Muscle of leg (tissue), 16 donors: ENCODE data around the gene OR10A6. TPM values are rescaled to one million over a fixed set of nuclear protein-coding genes. Genes with fewer than 3 reads are reported as not detected.

Source experiments
- DNase-seq: peaks from one replicate; pipeline ENCODE4 v3.0.0; 2013
- H3K27ac ChIP-seq: one replicate; pipeline ENCODE4 v1.5.1; 2013; ENCODE audit warnings: mild to moderate bottlenecking, low read length, control low read depth
- H3K27me3 ChIP-seq: one replicate; pipeline ENCODE4 v1.6.1; 2013; ENCODE audit warnings: low read length; ENCODE audit not compliant: control insufficient read depth, insufficient read depth
- H3K36me3 ChIP-seq: one replicate; pipeline ENCODE4 v1.6.1; 2013; ENCODE audit warnings: low read length; ENCODE audit not compliant: control insufficient read depth, insufficient read depth
- H3K4me1 ChIP-seq: one replicate; pipeline ENCODE4 v1.6.1; 2013; ENCODE audit warnings: low read length; ENCODE audit not compliant: control insufficient read depth, insufficient read depth
- H3K4me3 ChIP-seq: one replicate; pipeline ENCODE4 v1.5.1; 2013; ENCODE audit warnings: low read length, control low read depth
- H3K9me3 ChIP-seq: replicated peaks from 2 replicates; pipeline ENCODE4 v1.6.1; 2013; ENCODE audit warnings: low read depth, low read length; ENCODE audit not compliant: control insufficient read depth
- WGBS: methylation state at CpG from one replicate; pipeline ENCODE4 v1.1.5; 2013; ENCODE audit warnings: missing lambda C conversion rate; ENCODE audit not compliant: insufficient coverage; 5-methylcytosine and 5-hydroxymethylcytosine counted together
- long read RNA-seq, 11 donors: transcript quantifications; one replicate each; lab custom pipeline, GENCODE V29; 2026
- polyA plus RNA-seq, 8 donors: library from polyadenylated mRNA; unstranded; fragments of 120-200 nt; gene quantifications; one replicate each; pipeline versions ENCODE4 v1.2.1 to v1.2.3, GENCODE V29; 2013; ENCODE audit warnings: inconsistent platforms in 1 of 8, low replicate concordance in 1 of 8; ENCODE audit not compliant: insufficient read length in 8 of 8, insufficient read depth in 1 of 8
- total RNA-seq: library from RNA; stranded (reverse); fragments of 120-200 nt; gene quantifications from one replicate; pipeline ENCODE4 v1.2.4, GENCODE V29; 2013

OR10A6 gene, protein sequence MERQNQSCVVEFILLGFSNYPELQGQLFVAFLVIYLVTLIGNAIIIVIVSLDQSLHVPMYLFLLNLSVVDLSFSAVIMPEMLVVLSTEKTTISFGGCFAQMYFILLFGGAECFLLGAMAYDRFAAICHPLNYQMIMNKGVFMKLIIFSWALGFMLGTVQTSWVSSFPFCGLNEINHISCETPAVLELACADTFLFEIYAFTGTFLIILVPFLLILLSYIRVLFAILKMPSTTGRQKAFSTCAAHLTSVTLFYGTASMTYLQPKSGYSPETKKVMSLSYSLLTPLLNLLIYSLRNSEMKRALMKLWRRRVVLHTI
- total RNA-seq (not detected), polyA plus RNA-seq (not detected)
- long read RNA-seq, donor 1: 0 reads
- long read RNA-seq, donor 2: 0 reads
- long read RNA-seq, donor 3: 0 reads
- long read RNA-seq, donor 4: 0 reads
- long read RNA-seq, donor 5: 0 reads
- long read RNA-seq, donor 6: 0 reads
- long read RNA-seq, donor 7: 0 reads
- long read RNA-seq, donor 8: 0 reads
- long read RNA-seq, donor 9: 0 reads
- long read RNA-seq, donor 10: 0 reads
- long read RNA-seq, donor 11: 0 reads

DNA sequence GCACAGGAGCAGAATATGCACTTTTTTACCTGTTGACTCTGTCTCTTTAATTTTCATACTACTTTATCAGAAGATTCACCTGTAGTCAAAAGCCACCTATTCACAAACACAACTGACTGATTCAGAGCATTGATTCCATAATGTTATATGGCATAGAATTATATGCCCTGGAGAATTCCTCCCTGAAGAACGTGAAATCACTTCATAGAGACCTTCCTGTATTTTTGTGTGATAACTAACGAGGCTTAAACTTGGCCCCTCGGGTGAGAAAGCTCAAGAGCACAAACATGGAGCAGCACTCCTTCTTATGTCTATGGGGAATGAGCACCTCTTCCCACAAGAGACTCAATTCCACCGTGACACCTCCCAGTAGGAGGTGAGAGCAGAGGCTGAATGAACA lies at the start of gene OR10A6:
TSS of gene OR10A6 (minus strand) at position 101 of the 400 bp plus-strand sequence. CDS start 2,606 bp downstream, outside the sequence.
- no peaks in the 10 kb centered on the region for H3K27me3 ChIP-seq
- H3K4me3 ChIP-seq: no peak within 1 kb of the TSS
- no peaks in the 10 kb centered on the region for H3K36me3 ChIP-seq
- DNase-seq: no peak
- WGBS: 70% methylated on average over 2 of the region's 4 CpGs
- no peak within 1 kb of the TSS for H3K27ac ChIP-seq
- no peaks in the 10 kb centered on the region for H3K9me3 ChIP-seq
- H3K4me1 ChIP-seq: no peaks in the 10 kb centered on the region

DNA sequence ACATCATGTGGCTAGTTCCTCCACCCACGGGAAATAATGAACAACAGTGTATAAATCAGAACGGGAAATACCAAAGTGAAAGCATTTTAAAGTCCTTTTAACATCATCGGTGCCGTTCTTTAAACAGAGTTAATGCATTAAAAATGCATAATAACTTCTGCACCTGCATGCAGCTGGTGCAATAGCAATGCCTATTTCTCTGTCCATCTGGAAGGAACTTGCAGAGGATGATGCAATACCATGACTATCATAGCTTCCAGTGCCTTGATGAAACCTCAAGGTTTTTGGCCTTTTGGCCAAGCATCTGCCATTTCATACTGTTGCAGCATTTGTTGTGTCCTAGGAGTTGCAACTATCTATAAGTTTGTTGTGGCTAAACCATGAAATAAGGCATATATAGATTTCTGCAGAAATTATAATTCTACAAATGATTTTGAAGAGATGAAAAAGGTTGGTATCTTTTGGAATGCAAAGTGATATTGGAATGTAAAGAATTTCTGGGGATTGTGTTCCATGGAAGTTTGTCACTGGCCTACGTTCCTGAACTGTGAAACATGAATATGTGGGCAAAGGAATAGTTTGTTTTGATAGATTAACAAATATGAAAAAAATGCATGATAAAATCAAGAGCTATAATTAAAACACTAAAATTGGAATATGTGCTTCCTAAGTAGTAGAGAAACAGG lies 46.3 kb upstream of the OR10A6 start:
- Histone ChIP-seq H3K9me3 (no peaks in the 10 kb centered on the region), H3K4me1 (no peaks in the 10 kb centered on the region), H3K36me3 (no peaks in the 10 kb centered on the region), H3K27me3 (no peaks in the 10 kb centered on the region), H3K27ac (no peak overlapping the region), H3K4me3 (no peak overlapping the region)
- no peak for DNase-seq
- WGBS: 80% methylated on average over 2 of the region's 5 CpGs

DNA sequence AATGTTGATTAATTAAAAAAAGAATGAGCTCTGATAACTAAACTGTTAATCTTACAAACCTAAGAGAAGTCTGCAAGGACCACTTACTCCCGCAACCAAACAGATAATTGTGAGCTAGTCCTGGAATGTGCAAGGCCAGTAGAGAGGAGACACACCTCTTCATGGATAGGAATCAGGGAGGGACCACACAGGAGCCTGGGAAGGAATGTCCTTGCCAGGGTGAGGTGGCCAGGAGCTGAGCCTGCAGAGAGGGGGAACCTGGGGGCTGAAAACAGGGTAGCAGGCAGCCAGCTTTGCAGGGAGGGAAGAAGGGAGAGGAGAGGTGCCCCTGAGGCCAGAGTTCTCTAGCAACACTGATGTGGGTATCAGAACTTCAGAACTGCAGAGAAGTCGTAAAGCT lies 43.6 kb upstream of the OR10A6 start:
- Histone ChIP-seq H3K9me3 (no peaks in the 10 kb centered on the region), H3K36me3 (no peaks in the 10 kb centered on the region), H3K27ac (no peak overlapping the region), H3K4me3 (no peak overlapping the region), H3K27me3 (no peaks in the 10 kb centered on the region), H3K4me1 (no peaks in the 10 kb centered on the region)
- WGBS: no CpG with 5 or more reads among the region's 2 CpGs
- no peak for DNase-seq

DNA sequence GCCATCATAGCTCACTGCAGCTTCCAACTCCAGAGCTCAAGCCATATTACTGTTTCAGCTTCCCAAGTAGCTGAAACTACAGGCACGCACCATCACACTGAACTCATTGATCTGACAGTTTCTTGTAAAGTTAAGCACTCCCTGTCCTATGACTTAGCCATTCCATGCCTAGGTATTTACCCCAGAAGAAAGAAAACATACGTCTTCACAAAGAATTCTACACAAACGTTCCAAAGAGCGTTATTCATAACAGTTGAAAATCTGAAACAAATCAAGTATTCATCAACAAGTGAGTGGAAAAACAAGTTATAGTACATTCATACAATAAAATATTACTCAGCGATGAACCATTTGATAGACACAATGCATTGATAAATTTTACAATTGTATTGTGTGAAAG lies 41.9 kb upstream of the OR10A6 start:
- H3K4me1 ChIP-seq: no peaks in the 10 kb centered on the region
- 71% methylated on average over 1 of the region's 5 CpGs for WGBS
- DNase-seq: no peak
- no peak overlapping the region for H3K4me3 ChIP-seq
- H3K27ac ChIP-seq: no peak overlapping the region
- no peaks in the 10 kb centered on the region for H3K36me3 ChIP-seq
- no peaks in the 10 kb centered on the region for H3K27me3 ChIP-seq
- H3K9me3 ChIP-seq: no peaks in the 10 kb centered on the region

DNA sequence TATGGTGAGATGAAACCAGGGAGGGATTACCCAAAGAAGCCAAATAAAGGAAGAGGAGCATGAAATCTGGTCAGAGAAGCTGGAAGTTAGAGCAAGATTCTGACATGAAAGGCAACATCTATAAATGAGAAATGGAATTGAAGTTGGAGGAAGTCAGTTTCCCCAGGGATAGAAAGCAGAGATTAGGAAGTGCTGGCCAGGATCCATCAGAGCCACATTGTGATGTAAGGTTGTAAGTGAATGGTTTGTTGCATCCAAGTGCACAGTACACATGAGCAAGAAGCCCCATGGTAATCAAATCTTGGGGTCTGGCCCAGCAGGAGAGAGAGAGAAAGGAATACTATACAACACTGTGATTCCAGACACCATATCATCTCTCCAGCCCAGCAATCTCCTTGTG lies 40.8 kb upstream of the OR10A6 start:
- Histone ChIP-seq H3K4me3 (no peak overlapping the region), H3K27me3 (no peaks in the 10 kb centered on the region), H3K36me3 (no peaks in the 10 kb centered on the region), H3K9me3 (no peaks in the 10 kb centered on the region), H3K27ac (no peak overlapping the region), H3K4me1 (no peaks in the 10 kb centered on the region)
- DNase-seq: no peak

DNA sequence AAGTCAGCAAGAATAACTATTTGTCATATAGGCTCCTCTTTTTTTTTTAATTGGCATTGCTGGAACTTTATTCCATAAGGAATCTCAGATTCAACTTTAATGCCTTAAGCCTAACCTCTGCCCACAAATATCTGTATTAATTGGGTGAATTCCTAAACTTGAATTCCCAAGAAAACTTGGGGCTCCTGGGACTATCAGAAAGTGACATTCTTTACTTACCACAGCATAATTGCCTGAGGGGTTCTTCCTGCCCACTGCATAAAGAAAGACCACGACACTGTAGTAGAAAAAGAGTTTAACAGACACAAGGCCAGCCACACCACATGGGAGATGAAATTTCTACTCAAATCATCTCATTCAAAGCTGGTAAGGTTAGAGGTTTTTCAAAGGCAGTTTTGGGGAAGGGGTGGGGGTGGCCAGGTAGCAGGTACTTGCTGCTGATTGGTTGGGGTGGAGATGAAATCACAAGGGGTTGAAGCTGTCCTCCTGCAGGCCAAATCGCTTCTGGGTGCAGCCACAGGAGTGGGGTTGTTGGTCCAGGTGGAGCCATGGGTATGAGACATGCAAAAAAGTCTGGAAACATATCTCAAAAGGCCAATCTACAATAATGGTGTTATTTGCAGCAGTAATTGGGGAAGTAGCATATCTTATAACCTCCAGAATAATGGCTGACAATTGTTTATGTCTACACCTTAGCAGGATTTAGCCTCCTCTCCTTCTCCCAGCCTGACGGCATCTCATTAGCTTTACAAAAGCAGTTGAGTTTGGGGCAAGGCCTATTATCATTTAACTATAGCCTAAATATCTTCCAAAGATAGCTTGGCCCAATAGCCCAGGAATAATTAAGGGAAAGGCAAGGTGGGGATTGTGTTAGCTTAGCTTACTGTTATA lies 38.9 kb upstream of the OR10A6 start:
- no CpG with 5 or more reads among the region's 3 CpGs for WGBS
- no peak for DNase-seq
- H3K36me3 ChIP-seq: no peaks in the 10 kb centered on the region
- H3K4me3 ChIP-seq: no peak overlapping the region
- no peaks in the 10 kb centered on the region for H3K4me1 ChIP-seq
- no peaks in the 10 kb centered on the region for H3K27me3 ChIP-seq
- no peaks in the 10 kb centered on the region for H3K9me3 ChIP-seq
- no peak overlapping the region for H3K27ac ChIP-seq

DNA sequence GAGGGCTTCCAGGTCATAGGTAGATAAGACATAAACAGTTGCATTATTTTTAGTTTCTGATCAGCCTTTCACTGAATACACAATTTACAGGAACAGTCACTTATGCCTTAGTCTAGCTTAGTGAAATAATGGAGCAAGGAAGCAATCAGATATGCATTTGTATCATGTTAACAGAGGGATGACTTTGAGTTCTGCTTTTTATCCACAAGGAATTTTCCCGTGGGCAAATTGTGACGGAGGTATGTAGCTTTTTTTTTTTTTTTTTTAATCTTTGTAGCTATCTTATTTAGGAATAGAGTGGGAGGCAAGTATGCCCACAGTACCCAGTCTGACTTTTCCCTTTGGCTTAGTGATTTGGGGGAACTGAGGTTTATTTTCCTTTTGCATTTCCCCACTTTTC lies 37.6 kb upstream of the OR10A6 start:
- Histone ChIP-seq H3K27ac (no peak overlapping the region), H3K36me3 (no peaks in the 10 kb centered on the region), H3K27me3 (no peaks in the 10 kb centered on the region), H3K9me3 (no peaks in the 10 kb centered on the region), H3K4me1 (no peaks in the 10 kb centered on the region), H3K4me3 (no peak overlapping the region)
- no peak for DNase-seq
- WGBS: no CpG with 5 or more reads among the region's 2 CpGs

DNA sequence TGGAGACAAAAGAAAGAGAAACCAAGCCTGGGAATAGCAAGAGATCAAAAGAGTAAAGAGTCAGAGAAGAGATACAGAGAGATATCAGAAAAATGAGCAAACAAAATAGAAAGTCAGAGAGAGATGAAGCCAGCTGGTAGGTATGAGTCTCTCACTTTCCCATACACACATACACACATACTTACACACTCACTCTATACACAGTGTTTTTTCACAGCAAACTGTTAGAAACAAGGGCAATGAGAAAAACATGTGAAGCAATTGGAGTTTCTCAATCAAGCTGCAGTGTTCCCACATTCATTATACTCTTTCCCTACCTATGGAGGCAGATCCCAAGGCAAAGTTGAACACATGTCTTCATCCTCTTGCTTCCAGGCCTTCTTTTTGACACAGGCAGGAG lies 36.8 kb upstream of the OR10A6 start:
- H3K4me3 ChIP-seq: no peak overlapping the region
- no peak overlapping the region for H3K27ac ChIP-seq
- no peak for DNase-seq
- H3K36me3 ChIP-seq: no peaks in the 10 kb centered on the region
- H3K4me1 ChIP-seq: no peaks in the 10 kb centered on the region
- H3K27me3 ChIP-seq: no peaks in the 10 kb centered on the region
- H3K9me3 ChIP-seq: no peaks in the 10 kb centered on the region

DNA sequence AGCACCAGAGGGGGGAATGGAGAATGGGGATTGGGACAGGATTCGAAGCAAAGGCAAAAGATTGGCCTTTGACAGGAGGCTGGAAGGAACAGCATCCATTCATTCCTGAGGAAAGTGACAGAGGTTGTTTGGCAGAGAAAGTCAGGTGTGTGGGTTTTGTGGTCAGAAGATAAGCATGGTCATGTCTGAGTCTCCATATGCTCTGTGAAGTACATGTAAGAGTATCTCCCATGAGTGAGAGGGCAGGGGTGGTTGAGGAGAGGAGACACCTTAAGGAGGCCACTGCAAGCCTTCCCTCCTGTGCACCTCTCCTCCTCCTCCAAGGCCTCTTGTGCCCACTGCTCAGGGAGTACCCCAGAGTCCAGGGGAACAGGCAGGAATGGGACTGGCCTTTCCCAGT lies 36.0 kb upstream of the OR10A6 start:
- DNase-seq: no peak
- Histone ChIP-seq H3K9me3 (no peaks in the 10 kb centered on the region), H3K27me3 (no peaks in the 10 kb centered on the region), H3K4me1 (no peaks in the 10 kb centered on the region), H3K36me3 (no peaks in the 10 kb centered on the region), H3K27ac (no peak overlapping the region), H3K4me3 (no peak overlapping the region)
- 63% methylated on average over 1 of the region's 1 CpG for WGBS

DNA sequence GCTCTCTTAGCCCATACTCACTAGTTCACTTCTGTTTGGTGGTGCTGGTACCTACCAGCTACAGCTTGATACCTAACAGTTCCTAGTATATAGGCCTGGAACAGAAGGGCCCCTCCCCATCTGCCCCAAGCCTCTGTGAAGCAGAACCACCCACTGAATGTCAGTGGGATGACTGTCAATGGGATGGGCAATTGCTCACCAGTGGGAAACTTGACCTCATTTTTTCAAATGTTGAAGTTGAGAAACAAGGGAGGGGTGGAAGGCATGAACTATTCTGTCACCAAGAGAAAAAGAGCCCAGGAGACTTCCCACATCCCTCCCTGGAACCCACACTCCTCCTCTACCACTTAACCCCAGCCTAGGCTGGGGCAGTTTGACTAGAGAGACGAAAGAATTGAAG lies 34.3 kb upstream of the OR10A6 start, which contains the start of gene NLRP10:
TSS of gene NLRP10 (minus strand) at position 62 of the 400 bp plus-strand sequence. CDS start 1,952 bp downstream, outside the sequence.
- Histone ChIP-seq H3K4me3 (no peak within 1 kb of the TSS), H3K4me1 (no peaks in the 10 kb centered on the region), H3K27me3 (no peaks in the 10 kb centered on the region), H3K36me3 (no peaks in the 10 kb centered on the region), H3K27ac (no peak within 1 kb of the TSS), H3K9me3 (no peaks in the 10 kb centered on the region)
- DNase-seq: no peak
- whole genome bisulfite sequencing: no CpG with 5 or more reads among the region's 1 CpG
